ENCODE measurements around the gene RSAD1. TPM values are rescaled to one million over a fixed set of nuclear protein-coding genes. Genes with fewer than 3 reads are reported as not detected.

The RSAD1 gene
- total RNA-seq, 1 donor from 2014 or later, result 55.9 TPM

DNA sequence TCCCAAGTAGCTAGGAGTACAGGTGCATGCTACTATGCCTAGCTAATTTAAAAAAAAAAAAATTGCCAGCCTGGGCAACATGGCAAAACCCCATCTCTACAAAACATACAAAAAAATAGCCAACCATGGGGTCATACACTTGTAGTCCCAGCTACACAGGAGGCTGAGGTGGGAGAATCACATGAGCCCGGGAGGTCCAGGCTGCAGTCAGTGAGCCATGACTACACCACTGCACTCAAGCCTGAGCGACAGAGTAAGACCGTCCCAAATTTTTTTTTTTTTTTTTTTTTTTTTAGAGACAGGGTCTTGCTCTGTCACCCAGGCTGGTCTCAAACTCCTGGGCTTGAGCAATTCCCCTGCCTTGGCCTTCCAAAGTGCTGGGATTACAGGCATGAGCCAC is 24.8 kb upstream of the RSAD1 start:
- DNase-seq (no peak), ATAC-seq (no peak)
- intact Hi-C loops (cut with micrococcal nuclease), result no loop called here

- intact Hi-C loops (cut with micrococcal nuclease), result no loop called here
- ATAC-seq (no peak), DNase-seq (no peak)
These were observed 21.0 kb upstream of the RSAD1 start for GRCh38 chr17:50457621-50458020.

DNA sequence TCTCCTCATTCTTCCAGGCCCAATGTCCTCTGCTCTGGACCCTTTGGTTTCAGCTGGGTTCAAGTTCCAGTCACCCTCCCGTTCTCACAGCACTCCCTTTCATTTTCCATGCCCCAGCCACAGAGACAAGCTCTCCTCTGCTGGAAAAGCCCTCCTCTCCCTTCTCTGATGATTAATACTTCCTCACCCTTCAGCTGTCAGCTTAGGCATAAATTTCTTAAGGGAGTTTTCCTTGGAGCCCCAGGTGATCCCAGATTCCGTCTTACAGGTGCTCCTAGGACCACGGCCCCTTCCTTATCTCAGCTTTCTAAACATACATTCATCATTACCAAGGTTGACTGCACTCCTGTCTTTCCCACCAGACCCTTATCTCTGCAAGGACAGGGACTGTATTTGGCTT is 20.4 kb upstream of the RSAD1 start:
- intact Hi-C loops (cut with micrococcal nuclease), result no loop called here
- no peak for ATAC-seq
- no peak for DNase-seq

DNA sequence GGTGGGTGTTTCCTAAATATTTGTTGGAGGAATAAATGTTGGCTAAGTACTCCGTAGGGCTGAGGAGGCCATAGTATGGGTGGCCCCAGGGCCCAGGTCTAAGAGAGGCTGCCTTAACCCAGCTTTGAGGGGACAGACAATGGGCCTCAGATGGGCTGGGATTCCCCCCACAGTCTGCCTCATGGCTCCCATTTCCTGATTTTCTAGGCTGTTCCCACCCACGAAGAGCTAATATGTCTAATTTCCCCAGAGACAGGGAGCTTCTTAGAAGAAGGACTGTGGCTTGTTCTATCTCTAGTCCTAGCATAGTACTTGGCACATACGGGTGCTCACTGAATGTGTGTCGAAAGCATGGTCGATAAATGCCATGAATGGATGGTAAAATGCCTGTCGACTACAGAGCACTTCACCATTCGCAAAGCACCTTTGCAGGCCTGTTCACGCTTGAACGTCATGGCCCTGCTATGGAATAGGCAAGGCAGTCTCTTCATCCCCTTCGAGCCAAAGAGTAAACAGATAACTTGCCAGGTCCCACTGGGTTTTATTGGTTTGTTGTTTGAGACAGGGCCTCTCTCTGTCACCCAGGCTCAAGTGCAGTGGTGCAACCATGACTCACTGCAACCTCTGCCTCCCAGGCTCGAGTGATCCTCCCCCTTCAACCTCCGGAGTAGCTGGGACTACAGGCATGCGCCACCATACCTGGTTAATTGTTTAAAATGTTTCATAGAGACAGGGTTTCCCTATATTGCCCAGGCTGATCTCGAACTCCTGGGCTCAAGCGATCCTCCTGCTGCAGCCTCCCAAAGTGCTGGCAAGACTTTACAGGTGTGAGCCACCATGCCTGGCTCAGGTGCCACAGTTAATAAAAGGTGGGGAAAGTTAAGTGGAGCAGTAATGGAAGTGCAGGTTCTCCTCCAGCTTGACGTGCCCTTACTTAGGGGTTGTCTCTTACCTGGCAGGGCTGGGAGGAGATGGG is 19.7 kb upstream of the RSAD1 start:
- no peak for DNase-seq
- no peak for ATAC-seq
- intact Hi-C loops (cut with micrococcal nuclease), result no loop called here

DNA sequence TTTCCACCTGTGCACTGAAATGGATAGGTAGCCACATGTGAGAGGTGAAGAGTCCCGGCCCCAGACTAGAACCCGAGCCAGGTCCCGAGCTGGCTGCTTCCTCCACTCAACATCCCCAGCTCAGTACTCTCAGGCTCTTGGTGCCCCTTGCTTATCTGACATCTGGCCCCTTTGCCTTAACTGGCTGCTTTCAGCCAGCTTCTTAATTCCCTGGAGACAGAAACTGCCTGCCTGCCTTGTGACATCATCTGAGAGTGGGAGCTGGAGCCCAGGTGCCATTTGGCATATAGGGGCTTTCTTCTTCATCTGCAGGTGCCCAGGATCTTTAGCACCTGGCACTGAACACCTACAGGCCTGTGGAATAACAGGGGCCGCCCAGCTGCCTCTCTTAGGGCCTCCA is 18.9 kb upstream of the RSAD1 start:
- intact Hi-C loops (cut with micrococcal nuclease), result no loop called here
- no peak for ATAC-seq
- no peak for DNase-seq

- intact Hi-C loops (cut with micrococcal nuclease), result no loop called here
- DNase-seq (no peak), ATAC-seq (no peak)
These were observed 17.7 kb upstream of the RSAD1 start for GRCh38 chr17:50460831-50461526.

DNA sequence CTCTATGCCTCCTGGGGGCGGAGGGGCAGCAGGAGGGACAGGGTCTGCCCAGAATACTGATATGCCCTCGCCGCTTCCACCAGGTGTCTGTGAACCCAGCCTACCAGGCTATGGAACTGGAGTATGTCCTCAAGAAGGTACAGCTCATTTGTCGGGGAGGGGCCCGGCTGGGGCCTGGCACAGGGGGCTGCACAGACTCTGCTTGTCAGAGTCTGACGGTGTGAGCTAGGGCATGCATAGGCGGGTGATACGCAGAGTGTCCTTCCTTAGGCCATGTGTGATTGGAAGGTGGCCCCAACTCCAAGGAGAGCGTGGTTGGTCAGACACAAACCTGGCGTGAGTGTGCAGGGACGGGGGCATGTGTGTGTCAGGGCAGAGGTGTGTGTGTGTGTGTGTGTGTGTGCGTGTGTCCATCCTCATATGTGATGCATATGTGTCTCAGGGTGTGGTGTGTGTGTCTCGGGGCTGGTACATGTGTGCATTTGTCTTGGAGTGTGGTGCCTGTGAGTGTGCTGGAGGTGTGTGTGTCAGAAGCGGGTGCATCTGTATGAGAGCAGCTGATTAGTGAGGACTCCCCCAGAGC is 17.0 kb upstream of the RSAD1 start:
- intact Hi-C loops (cut with micrococcal nuclease), result no loop called here
- ATAC-seq (no peak), DNase-seq (no peak)

- intact Hi-C loops (cut with micrococcal nuclease), result no loop called here
These were observed 16.2 kb upstream of the RSAD1 start for GRCh38 chr17:50462446-50462845.

DNA sequence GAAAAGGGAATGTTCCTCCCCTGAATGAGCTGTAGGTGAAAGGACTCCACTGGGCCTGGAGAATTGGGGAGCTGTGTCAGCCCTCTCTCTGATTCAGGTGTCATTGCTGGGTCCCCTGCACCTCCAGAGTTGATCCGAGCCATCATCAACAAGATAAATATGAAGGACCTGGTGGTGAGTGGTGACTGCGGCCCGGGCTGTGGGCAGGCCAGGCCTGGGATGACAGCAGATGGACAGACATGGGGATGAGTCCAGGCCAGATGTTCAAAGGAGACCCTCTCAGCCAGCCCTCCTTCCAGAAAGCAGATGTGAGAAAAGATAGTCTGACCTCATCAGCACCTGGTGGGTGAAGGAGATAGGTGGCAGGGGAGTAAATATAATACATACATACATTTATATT is 14.5 kb upstream of the RSAD1 start:
- intact Hi-C loops (cut with micrococcal nuclease), result no loop called here
- ATAC-seq, result no peak
- DNase-seq, result no peak

More at GRCh38 chr17:50462446-50462845, 16.2 kb upstream of the RSAD1 start:
- ATAC-seq (no peak), DNase-seq (no peak)

DNA sequence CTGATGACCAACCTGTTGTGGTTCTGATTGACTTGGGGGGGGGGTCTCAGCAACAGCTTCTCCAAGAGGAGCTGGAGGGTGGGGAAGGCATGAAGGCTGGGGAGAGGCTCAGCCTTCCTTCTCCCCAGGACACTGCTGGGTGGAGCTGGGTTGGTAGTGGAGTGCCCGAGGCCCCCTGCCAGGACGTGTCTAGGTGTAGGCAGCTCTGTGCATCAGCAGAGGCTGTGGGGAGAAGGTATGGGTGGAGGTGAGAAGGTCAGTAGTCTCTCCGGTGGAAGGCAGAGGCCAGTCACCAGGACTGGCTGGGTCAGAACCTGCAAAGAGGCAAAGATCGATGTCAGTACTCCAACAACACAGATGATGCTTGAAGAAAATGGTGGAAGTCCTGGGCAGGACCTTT is 13.9 kb upstream of the RSAD1 start:
- no peak for ATAC-seq
- intact Hi-C loops (cut with micrococcal nuclease), result no loop called here
- no peak for DNase-seq

GRCh38 chr17:50465171-50465570 is 13.5 kb upstream of the RSAD1 start:
- DNase-seq (no peak), ATAC-seq (no peak)
- intact Hi-C loops (cut with micrococcal nuclease), result no loop called here

- ATAC-seq (no peak), DNase-seq (no peak)
- intact Hi-C loops (cut with micrococcal nuclease), result no loop called here
These were observed 13.0 kb upstream of the RSAD1 start for GRCh38 chr17:50465635-50466034.

GRCh38 chr17:50466371-50467113 is 12.1 kb upstream of the RSAD1 start:
- no peak for DNase-seq
- no peak for ATAC-seq
- intact Hi-C loops (cut with micrococcal nuclease), result no loop called here

- ATAC-seq (no peak), DNase-seq (no peak)
- intact Hi-C loops (cut with micrococcal nuclease), result no loop called here
These were observed 11.4 kb upstream of the RSAD1 start for GRCh38 chr17:50467114-50467854.

DNA sequence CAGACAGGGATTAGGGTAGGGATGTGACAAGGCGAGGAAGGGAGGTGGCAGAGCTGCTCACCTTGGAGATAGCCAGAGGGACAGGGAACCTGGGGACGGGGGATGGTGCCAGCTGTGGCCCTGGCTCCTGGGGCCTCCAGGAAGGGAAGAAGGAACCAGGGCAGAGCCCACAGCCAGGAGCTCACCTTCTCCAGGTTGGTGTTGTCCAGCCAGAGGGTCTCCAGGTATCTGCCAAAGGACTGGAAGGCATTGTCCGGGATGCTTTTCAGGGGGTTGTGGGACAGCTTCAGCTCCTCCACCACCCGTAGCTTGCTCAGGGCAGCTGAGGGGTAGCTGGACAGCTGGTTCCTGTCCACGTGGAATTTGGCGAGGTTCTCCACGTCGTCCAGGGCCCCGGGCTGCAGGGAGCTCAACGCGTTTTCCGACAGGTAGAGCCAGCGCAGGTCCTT is 10.8 kb upstream of the RSAD1 start:
- intact Hi-C loops (cut with micrococcal nuclease), result no loop called here
- DNase-seq, result no peak
- no peak for ATAC-seq

- intact Hi-C loops (cut with micrococcal nuclease), result no loop called here
- DNase-seq (no peak), ATAC-seq (peak; percentile 45)
These were observed 10.1 kb upstream of the RSAD1 start, which contains the start of gene CHAD for GRCh38 chr17:50468304-50469207. Gene CHAD (minus strand): TSS chr17:50468880. CDS start chr17:50468813, 67 bp downstream.

DNA sequence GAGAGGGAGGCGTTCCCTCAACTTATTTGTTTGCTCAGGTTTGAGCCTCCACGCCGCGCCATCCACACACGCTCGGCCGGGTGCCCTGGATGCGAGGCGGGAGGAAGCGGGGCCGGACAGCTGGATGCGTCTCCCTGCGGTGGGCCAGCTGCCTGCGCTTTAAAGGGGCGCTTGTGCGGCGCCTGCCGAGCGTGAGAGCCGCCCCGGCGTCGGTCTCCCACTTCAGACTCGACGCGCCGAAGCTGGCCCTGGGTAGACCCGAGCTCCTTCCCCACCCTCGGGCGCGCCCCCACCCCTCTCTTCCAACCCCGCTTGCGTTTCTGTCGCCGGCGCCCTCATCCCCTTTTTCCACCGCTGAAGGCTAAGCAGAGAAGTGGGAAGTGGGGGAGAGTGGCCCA is 9.5 kb upstream of the RSAD1 start:
- ATAC-seq, result peak; percentile 27
- intact Hi-C loops (cut with micrococcal nuclease), result no loop called here
- no peak for DNase-seq

Measured in left ventricle myocardium superior (tissue), 1 donor.